ENCODE results near the gene SLC50A1. TPM values are rescaled to one million over a fixed set of nuclear protein-coding genes. Genes with fewer than 3 reads are reported as not detected.
A peak's percentile ranks its signal among the peaks of the same experiment; 100 is the strongest.
"Not testable (repeated sequence)": the region's sequence is repeated elsewhere in the genome, so short reads cannot be mapped to it uniquely, and the experiment has no call there.

The SLC50A1 gene
- total RNA-seq, 1 experiment from 2014 or later: 39.0 TPM

DNA sequence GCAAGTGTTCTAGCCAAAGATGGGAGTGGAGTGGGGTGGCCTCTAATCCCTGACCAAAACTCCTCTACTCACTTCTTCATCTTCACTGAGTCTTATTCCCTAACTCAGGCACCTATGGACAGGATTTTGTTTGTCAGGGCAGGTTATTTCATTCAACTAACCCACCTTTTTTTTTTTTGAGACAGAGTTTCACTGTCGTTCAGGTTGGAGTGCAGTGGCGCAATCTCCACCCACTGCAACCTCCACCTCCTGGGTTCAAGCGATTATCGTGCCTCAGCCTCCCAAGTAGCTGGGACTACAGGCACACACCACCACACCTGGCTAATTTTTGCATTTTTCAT, 32.4 kb downstream of the SLC50A1 start:
- DNase-seq (ENCODE audit: low spot score); ATAC-seq; H3K9me3 Mint-ChIP-seq; H3K27ac Mint-ChIP-seq; H3K27me3 Mint-ChIP-seq (ENCODE audit: low read depth): not testable (repeated sequence)
- peaks cover 16% of the 10 kb centered on the region for H3K36me3 Mint-ChIP-seq
- peak overlapping the region; percentile 89 for H3K4me3 Mint-ChIP-seq
- H3K4me1 Mint-ChIP-seq: peaks cover 26% of the 10 kb centered on the region
- ChIA-PET POLR2A (interaction anchor here (0.5 to 1.3 kb wide), 4 partner anchors 17 to 77 kb away, joined by 3 to 4 read pairs (median 4); no protein-coding TSS in a partner anchor), CTCF (interaction anchor here (0.7 to 12.2 kb wide), 45 partner anchors 8 to 305 kb away, joined by 3 to 605 read pairs (median 8); partner anchors contain the start of genes ADAM15, CKS1B, DPM3 and EFNA1)
- 0 out of 2 replicates have a peak, but pooled peaks have one; percentile 5 for TF ChIP-seq FOXK1 (CRISPR knock-in tag; IDR thresholded peaks at IDR 0.05)

- no peak overlapping the region for H3K4me3 Mint-ChIP-seq
Observed at GRCh38 chr1:155168456-155169210, 33.0 kb downstream of the SLC50A1 start.

More at GRCh38 chr1:155168456-155169210, 33.0 kb downstream of the SLC50A1 start:
- ChIA-PET POLR2A (interaction anchor here (0.5 to 1.3 kb wide), 4 partner anchors 17 to 77 kb away, joined by 3 to 4 read pairs (median 4); no protein-coding TSS in a partner anchor), CTCF (interaction anchor here (0.7 to 12.2 kb wide), 41 partner anchors 7 to 306 kb away, joined by 3 to 605 read pairs (median 14); partner anchors contain the start of genes ADAM15, DPM3, EFNA1 and EFNA3)
- Mint-ChIP-seq H3K27me3 (ENCODE audit: low read depth) (no peaks in the 10 kb centered on the region; the same call in 1 of the 2 replicates), H3K36me3 (peaks cover 16% of the 10 kb centered on the region), H3K9me3 (peaks cover 4% of the 10 kb centered on the region), H3K4me1 (peaks cover 26% of the 10 kb centered on the region), H3K27ac (no peak overlapping the region)
- ATAC-seq (no peak), DNase-seq (ENCODE audit: low spot score) (no peak)
- TF ChIP-seq, protein P1, sequence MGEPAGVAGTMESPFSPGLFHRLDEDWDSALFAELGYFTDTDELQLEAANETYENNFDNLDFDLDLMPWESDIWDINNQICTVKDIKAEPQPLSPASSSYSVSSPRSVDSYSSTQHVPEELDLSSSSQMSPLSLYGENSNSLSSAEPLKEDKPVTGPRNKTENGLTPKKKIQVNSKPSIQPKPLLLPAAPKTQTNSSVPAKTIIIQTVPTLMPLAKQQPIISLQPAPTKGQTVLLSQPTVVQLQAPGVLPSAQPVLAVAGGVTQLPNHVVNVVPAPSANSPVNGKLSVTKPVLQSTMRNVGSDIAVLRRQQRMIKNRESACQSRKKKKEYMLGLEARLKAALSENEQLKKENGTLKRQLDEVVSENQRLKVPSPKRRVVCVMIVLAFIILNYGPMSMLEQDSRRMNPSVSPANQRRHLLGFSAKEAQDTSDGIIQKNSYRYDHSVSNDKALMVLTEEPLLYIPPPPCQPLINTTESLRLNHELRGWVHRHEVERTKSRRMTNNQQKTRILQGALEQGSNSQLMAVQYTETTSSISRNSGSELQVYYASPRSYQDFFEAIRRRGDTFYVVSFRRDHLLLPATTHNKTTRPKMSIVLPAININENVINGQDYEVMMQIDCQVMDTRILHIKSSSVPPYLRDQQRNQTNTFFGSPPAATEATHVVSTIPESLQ (CRISPR knock-in tag; IDR thresholded peaks at IDR 0.05): no peak
- no peak for TF ChIP-seq ATF1 (CRISPR knock-in tag; IDR thresholded peaks at IDR 0.05)
- no peak for TF ChIP-seq GRHL2 (CRISPR knock-in tag; IDR thresholded peaks at IDR 0.05; ENCODE audit: insufficient replicate concordance, severe bottlenecking)
- TF ChIP-seq MXD4 (CRISPR knock-in tag; IDR thresholded peaks at IDR 0.05; ENCODE audit: borderline replicate concordance): no peak
- no peak for TF ChIP-seq FOXK1 (CRISPR knock-in tag; IDR thresholded peaks at IDR 0.05)
- TF ChIP-seq, protein P2, sequence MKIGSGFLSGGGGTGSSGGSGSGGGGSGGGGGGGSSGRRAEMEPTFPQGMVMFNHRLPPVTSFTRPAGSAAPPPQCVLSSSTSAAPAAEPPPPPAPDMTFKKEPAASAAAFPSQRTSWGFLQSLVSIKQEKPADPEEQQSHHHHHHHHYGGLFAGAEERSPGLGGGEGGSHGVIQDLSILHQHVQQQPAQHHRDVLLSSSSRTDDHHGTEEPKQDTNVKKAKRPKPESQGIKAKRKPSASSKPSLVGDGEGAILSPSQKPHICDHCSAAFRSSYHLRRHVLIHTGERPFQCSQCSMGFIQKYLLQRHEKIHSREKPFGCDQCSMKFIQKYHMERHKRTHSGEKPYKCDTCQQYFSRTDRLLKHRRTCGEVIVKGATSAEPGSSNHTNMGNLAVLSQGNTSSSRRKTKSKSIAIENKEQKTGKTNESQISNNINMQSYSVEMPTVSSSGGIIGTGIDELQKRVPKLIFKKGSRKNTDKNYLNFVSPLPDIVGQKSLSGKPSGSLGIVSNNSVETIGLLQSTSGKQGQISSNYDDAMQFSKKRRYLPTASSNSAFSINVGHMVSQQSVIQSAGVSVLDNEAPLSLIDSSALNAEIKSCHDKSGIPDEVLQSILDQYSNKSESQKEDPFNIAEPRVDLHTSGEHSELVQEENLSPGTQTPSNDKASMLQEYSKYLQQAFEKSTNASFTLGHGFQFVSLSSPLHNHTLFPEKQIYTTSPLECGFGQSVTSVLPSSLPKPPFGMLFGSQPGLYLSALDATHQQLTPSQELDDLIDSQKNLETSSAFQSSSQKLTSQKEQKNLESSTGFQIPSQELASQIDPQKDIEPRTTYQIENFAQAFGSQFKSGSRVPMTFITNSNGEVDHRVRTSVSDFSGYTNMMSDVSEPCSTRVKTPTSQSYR (CRISPR knock-in tag; IDR thresholded peaks at IDR 0.05): no peak
- no peak for TF ChIP-seq ESRRA (CRISPR knock-in tag; IDR thresholded peaks at IDR 0.05; ENCODE audit: borderline replicate concordance)
- TF ChIP-seq SMAD3 (CRISPR knock-in tag; IDR thresholded peaks at IDR 0.05; ENCODE audit: borderline replicate concordance): no peak
- TF ChIP-seq ZNF121 (CRISPR knock-in tag; IDR thresholded peaks at IDR 0.05): no peak
- TF ChIP-seq TEAD1 (CRISPR knock-in tag; IDR thresholded peaks at IDR 0.05): no peak
- no peak for TF ChIP-seq ARID4B (CRISPR knock-in tag; IDR thresholded peaks at IDR 0.05; ENCODE audit: borderline replicate concordance)
- TF ChIP-seq TCF7 (CRISPR knock-in tag; IDR thresholded peaks at IDR 0.05; ENCODE audit: low read depth): no peak
- no peak for TF ChIP-seq CREM (CRISPR knock-in tag; IDR thresholded peaks at IDR 0.05)
- TF ChIP-seq ZNF263 (CRISPR knock-in tag; IDR thresholded peaks at IDR 0.05; ENCODE audit: low read depth): no peak
- TF ChIP-seq OVOL2 (CRISPR knock-in tag; IDR thresholded peaks at IDR 0.05; ENCODE audit: borderline replicate concordance): no peak
- TF ChIP-seq GABPB1 (CRISPR knock-in tag; IDR thresholded peaks at IDR 0.05): no peak
- no peak for TF ChIP-seq ZBTB21 (CRISPR knock-in tag; IDR thresholded peaks at IDR 0.05; ENCODE audit: borderline replicate concordance)
- no peak for TF ChIP-seq USF1 (CRISPR knock-in tag; IDR thresholded peaks at IDR 0.05)
- TF ChIP-seq USF2 (CRISPR knock-in tag; IDR thresholded peaks at IDR 0.05): no peak
- no peak for TF ChIP-seq KAT7 (CRISPR knock-in tag; IDR thresholded peaks at IDR 0.05; ENCODE audit: borderline replicate concordance)

All from WTC11 (cell line).